ENCODE measurements around the gene IL20RA. TPM values are rescaled to one million over a fixed set of nuclear protein-coding genes. Genes with fewer than 3 reads are reported as not detected.

Gene IL20RA
- total and polyA plus RNA-seq, 2 of the 8 experiments (the other 6 are each of a cell fraction or from before 2014, with no cell fraction given), result 1.3 to 1.7 TPM

DNA sequence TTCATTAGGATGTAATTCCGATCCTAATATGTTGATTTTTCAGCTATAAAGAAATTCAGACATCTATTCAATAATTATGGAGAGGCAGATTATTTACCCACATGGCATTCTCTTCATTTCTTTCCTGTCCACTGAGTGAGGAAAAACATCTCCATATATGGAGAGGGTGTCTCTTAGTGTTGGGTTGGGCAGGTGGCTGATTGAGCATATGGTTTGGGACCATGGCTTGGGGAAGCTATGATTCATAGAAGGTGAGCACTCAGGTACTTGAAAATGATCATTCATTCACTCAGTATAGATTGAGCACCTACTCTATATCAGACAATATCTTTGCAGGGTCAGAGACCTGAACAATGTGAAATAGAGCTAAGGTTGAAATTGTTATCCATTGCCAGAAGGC lies 41.3 kb upstream of the IL20RA start:
- H3K9ac ChIP-seq (replicated peaks in 1 of 4; ENCODE audit: extremely low read depth in 1 of 4, low read depth in 3 of 4, low read length in 3 of 4), result no peak overlapping the region
- no peak overlapping the region for H3K4me3 ChIP-seq (ENCODE audit: extremely low read depth in 1 of 4, insufficient read depth in 2 of 4, low read depth in 3 of 4, low read length in 4 of 4)

More for the DNA sequence above, 41.3 kb upstream of the IL20RA start:
- Histone ChIP-seq H3K27ac (ENCODE audit: low read depth, low read length) (no peak overlapping the region), H3K9me3 (ENCODE audit: insufficient read depth in 2 of 2, low read depth in 1 of 2, low read length in 1 of 2) (no peaks in the 10 kb centered on the region), H3K27me3 (replicated peaks in 1 of 4; ENCODE audit: control insufficient read depth in 3 of 4, extremely low read depth in 1 of 4, insufficient read depth in 3 of 4, low read length in 3 of 4) (no peaks in the 10 kb centered on the region), H2AFZ (ENCODE audit: low read length) (no peak overlapping the region), H2AK5ac (ENCODE audit: low read depth, low read length) (no peak overlapping the region), H2BK12ac (ENCODE audit: low read depth, low read length) (no peak overlapping the region), H3K36me3 (ENCODE audit: control insufficient read depth in 2 of 4, insufficient read depth in 4 of 4, low read length in 3 of 4) (no peaks in the 10 kb centered on the region), H4K5ac (ENCODE audit: insufficient read length, low read depth, low read length) (no peak overlapping the region), H4K91ac (replicated peaks; ENCODE audit: insufficient read length, low read length) (no peak overlapping the region), H3K18ac (ENCODE audit: extremely low read depth, low read length) (no peak overlapping the region), H3K4ac (replicated peaks; ENCODE audit: insufficient read length, low read depth, low read length) (no peak overlapping the region), H3K56ac (replicated peaks; ENCODE audit: insufficient read length, low read depth, low read length) (no peak overlapping the region), H4K20me1 (replicated peaks in 1 of 2; ENCODE audit: control insufficient read depth in 1 of 2, insufficient read depth in 2 of 2, low read length in 2 of 2) (no peaks in the 10 kb centered on the region), H2BK15ac (ENCODE audit: low read length) (no peak overlapping the region), H2BK120ac (replicated peaks; ENCODE audit: low read depth, low read length) (no peak overlapping the region), H3K79me1 (ENCODE audit: low read depth, low read length) (no peaks in the 10 kb centered on the region), H3K14ac (ENCODE audit: insufficient read length) (no peak overlapping the region), H4K8ac (ENCODE audit: extremely low read depth, insufficient read depth, low read length) (no peak overlapping the region), H2BK5ac (ENCODE audit: low read depth, low read length) (no peak overlapping the region), H3K79me2 (ENCODE audit: control insufficient read depth in 1 of 2, insufficient read depth in 2 of 2, low read length in 2 of 2) (no peaks in the 10 kb centered on the region), H2BK20ac (ENCODE audit: low read length) (no peak overlapping the region), H3K4me1 (replicated peaks in 1 of 4; ENCODE audit: control insufficient read depth in 3 of 4, insufficient read depth in 4 of 4, low read length in 3 of 4) (no peaks in the 10 kb centered on the region), H3K23ac (ENCODE audit: insufficient read length) (no peak overlapping the region), H3K4me2 (ENCODE audit: insufficient read depth in 1 of 2, low read depth in 2 of 2, low read length in 2 of 2) (no peak overlapping the region), H3K23me2 (ENCODE audit: low read depth, low read length) (no peaks in the 10 kb centered on the region)
- CTCF ChIA-PET (ENCODE audit: partially characterized antibody), result interaction anchor here (1.4 to 4.3 kb wide), 3 partner anchors 8 to 118 kb away, joined by 5 to 23 read pairs (median 5); no protein-coding TSS in a partner anchor
- 65% methylated on average over 1 of the region's 1 CpG; no CpG with 5 or more reads in 1 of the 2 experiments for WGBS, 2 experiments (ENCODE audit: extremely low coverage in 1 of 2, insufficient coverage in 1 of 2, insufficient read length in 1 of 2, insufficient replicate concordance in 2 of 2, low coverage in 1 of 2, low lambda C conversion rate in 2 of 2, missing lambda C conversion rate in 1 of 2)
- POLR2A ChIA-PET (ENCODE audit: partially characterized antibody), result interaction anchor here (0.5 kb wide), 1 partner anchor 179 kb away, joined by 3 read pairs; no protein-coding TSS in a partner anchor
- FAIRE-seq (no peak), DNase-seq (ENCODE audit: low read depth in 1 of 2, low spot score in 2 of 2) (no peak)
- TF ChIP-seq PHF8 (conservative IDR thresholded peaks at IDR 0.05; ENCODE audit: low read depth, low read length) (no peak), SRF (IDR thresholded peaks at IDR 0.05; ENCODE audit: low read depth, low read length) (peak; percentile 43)
